Smooth muscle cell of trachea (primary cell): Measurements from ENCODE around the gene IL36G. TPM values are rescaled to one million over a fixed set of nuclear protein-coding genes. Genes with fewer than 3 reads are reported as not detected.

ENCODE experiments used
- total RNA-seq: library from RNA; depleted of rRNA; stranded (reverse); fragments of >200 nt; gene quantifications from 2 replicates; pipeline ENCODE4 v1.2.1, GENCODE V29; 2014

The IL36G gene
- not detected in 2 replicates for total RNA-seq

DNA sequence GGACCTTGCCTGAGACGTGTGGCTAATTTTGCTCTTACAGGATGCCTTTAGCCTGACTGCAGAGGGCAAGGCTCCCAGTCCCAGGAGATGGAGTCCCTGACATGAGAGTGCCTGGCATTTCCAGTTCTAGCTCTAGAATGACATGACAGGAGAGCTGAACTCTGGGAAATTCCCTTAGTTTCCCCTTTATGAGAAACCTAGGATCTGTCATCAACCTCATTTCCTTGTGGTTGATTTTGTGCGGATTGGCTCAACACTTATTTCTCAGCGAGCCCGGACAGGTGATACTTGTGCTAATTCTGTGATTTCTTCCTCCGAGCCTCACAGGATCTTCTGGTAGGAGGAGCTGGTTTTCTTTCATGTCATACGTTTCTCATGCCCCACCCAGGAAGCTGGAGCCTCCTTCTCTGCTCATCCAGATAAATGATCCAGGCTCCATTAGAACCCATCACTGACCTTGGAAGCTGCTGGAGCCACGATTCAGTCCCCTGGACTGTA is at the start of gene IL36G:
Gene IL36G (plus strand): TSS at position 448 of the 498 bp plus-strand sequence. CDS start 633 bp downstream, outside the sequence.

GRCh38 chr2:113005030-113005509 is 27.3 kb downstream of the IL36G start, which contains the start of gene IL36A:
Gene IL36A, plus strand, starts transcription at chr2:113005459. Its CDS starts 413 bp downstream, at chr2:113005872.

Other genes starting within 250 kb of the IL36G start
- gene CKAP2L, start 213.4 kb upstream of the IL36G start, total RNA-seq = 0.50 and 15.3 TPM in 2 replicates
- 0.15 and 0.33 TPM in 2 replicates for gene IL1A, start 193.5 kb upstream of the IL36G start, total RNA-seq
- gene IL1B, start 141.2 kb upstream of the IL36G start, total RNA-seq = 0.15 and 0.50 TPM in 2 replicates
- gene IL37, start 66.8 kb upstream of the IL36G start, total RNA-seq = not detected in 2 replicates
- gene IL36A, start 27.5 kb downstream of the IL36G start, total RNA-seq = not detected in 2 replicates
- gene IL36B, start 74.9 kb downstream of the IL36G start, total RNA-seq = not detected in 2 replicates
- not detected in 2 replicates for gene IL36RN, start 81.2 kb downstream of the IL36G start, total RNA-seq
- gene IL1F10, start 90.0 kb downstream of the IL36G start, total RNA-seq = not detected in 2 replicates
- gene IL1RN, start 149.6 kb downstream of the IL36G start, total RNA-seq = 0.17 and 1.2 TPM in 2 replicates
- gene PSD4, start 196.0 kb downstream of the IL36G start, total RNA-seq = 1.6 and 5.0 TPM in 2 replicates